HG02642 (cell line): Measurements from ENCODE around the gene SPDYA.
A peak's percentile ranks its signal among the peaks of the same experiment; 100 is the strongest.
"Not testable (repeated sequence)": the region's sequence is repeated elsewhere in the genome, so short reads cannot be mapped to it uniquely, and the experiment has no call there.

Experiments used
- ATAC-seq: cut with Tn5 transposase; IDR thresholded peaks from one replicate; pipeline ENCODE4 v1.9.1; 2021; ENCODE audit warnings: mild to moderate bottlenecking; ENCODE audit not compliant: unreplicated experiment, poor library complexity

Gene SPDYA

DNA sequence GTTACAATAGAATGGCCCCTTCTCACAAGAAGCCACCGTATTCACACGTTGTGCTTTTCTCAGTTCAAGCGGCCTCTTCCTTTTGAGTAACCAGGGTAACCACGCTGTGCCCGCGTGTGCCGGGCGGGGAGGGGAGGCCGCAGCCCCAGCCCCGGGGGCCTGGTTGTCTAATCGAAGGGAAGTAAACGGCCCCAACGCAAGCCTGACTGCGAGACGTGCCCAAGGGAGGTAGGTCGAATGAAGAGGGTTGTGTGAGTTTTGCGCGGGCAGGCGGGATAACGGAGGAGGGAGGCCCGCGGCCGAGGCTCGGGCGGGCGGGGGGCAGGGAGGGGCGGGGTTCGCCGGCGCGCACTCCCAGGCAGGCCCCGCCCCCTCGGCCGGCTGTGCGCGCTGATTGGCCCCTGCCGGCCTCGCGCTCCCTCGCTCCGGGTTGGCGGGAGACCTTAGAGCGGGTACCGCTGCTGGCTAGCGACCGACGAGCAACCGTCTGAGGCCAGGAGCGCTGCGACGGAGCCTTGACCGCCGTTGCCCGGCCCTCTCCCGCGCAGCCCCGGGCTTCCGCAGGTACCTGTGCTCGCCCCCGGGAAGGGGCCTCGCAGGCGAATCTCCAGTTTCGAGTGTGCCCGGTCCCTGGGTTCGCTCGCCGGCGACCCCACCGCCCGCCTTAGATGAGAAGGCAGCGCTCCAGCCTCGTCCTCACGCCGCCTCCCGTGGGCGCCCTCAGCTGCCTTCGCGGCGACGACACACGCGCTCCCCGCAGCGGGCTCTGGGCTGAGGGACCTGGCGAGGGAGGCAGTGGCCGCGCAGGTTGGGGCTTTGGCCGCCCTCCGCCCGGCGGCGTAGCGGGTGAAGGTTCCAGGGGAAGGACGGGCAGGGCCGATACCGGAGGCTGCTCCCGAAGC lies at the start of gene SPDYA:
Gene SPDYA (plus strand): TSS at position 451 of the 902 bp plus-strand sequence. CDS start 5,181 bp downstream, outside the sequence.
- peak; percentile 82 for ATAC-seq

GRCh38 chr2:28761420-28761819 lies 49.2 kb upstream of the SPDYA start:
- ATAC-seq, result no peak

DNA sequence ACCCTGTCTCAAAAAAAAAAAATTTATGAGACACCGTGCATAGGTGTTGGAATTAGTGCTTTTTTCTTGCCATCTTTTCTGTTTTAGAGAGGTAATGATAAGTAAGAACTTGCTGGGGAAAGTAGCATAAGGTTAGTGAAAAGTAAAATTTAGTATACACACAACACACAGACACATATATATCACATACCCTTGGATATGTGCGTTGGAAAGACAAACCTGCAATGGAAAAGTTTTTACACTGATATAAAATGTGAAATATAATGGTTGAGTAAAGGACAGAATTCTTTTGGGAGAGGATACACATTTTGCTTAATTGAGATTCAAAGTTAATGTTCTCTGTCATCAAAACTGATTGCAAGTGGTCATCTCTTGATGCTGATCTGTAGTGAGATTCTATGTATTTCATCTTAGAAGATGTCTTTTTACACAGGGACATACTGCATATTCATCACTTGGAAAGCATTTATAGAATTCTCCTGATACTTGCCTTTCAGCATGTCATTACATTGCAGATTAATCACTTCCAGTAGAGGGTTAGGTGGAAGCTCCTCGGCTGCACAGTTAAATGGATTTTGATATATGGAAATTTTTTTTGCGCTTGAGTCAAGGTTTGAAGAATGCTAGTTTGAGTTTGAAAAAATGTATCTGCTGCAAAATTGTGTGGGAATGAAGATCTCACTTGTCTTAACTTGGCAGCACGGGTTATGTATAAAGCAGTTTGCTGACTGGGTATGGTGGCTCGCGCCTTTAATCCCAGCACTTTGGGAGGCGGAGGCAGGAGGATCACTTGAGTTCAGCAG lies 45.5 kb upstream of the SPDYA start:
- no peak for ATAC-seq

DNA sequence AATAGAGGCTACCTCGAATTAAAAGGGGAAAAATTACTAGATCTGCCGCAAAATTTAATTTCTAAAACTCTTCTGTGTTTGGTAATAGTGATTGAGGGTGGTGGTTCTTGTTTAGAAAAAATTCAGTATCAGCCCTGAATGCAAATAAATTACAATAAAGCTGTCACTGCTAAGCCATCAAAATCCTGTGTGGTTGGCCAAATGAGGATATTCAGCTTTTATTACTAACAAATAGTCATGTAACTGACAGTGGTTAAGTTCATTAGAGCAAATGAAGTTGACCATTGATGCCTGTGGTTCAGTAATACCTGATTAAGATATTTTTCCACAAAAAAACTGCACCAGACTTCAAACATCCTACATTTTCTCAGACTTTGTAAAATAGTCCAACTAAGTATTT lies 44.6 kb upstream of the SPDYA start:
- ATAC-seq, result no peak

GRCh38 chr2:28767337-28767736 lies 43.3 kb upstream of the SPDYA start:
- no peak for ATAC-seq

GRCh38 chr2:28768422-28768821 lies 42.2 kb upstream of the SPDYA start:
- ATAC-seq, result no peak

DNA sequence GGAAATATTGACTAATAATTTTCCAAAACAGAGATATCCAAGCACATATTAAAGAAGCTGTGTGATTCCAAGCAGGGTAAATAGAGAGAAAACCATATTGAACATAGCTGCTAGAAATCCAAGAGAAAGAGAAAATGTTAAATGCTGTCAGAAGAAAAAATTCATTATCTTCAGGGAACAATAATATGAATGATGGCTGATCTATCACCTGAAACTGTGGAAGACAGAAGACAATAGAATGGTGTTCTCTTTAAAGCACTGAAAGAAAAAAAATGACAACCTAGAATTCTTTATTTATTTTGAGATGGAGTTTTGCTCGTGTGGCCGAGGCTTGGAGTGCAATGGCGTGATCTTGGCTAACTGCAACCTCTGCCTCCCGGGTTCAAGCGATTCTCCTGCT lies 41.7 kb upstream of the SPDYA start:
- ATAC-seq, result no peak

DNA sequence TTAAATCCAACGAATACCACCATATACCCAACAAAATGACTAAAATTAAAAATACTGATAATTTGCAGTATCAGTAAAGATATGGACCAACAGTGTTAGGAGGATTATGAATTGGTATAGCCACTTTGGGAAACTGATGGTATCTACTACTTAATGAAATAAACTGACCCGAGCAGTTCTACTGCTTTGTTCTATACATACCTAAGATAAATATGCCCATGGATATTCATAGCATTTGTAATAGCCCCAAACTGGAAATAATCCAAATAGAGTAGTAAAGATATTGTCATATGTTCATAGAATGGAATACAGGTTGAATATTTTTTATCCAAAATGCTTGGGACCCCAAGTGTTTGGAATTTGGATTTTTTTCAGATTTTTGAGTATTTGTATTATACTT lies 38.3 kb upstream of the SPDYA start:
- no peak for ATAC-seq

- ATAC-seq, result no peak
These were observed 34.2 kb upstream of the SPDYA start for GRCh38 chr2:28776471-28776870.

- ATAC-seq, result no peak
These were observed 32.2 kb upstream of the SPDYA start for GRCh38 chr2:28778392-28778791.

- ATAC-seq, result no peak
These were observed 31.6 kb upstream of the SPDYA start for GRCh38 chr2:28779001-28779400.

GRCh38 chr2:28780496-28780895 lies 30.1 kb upstream of the SPDYA start:
- ATAC-seq, result no peak

DNA sequence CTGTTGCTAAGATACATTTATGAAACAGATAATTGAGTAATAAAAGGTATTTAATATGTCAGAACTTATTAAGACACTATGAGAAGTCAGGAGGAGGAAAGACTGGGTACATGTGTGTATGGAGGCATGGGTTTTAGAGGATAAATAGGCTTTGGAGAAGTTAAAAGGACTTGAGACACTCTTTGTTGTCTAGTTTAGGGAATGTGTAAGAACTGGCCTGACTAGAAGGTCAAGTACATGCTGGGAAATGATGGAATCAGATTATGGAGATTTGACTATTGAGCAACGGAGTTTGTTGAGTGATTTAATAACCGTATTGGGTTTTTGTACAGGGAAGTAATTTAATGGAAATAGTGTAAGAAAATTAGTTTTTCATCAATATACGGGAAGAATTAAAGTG lies 28.2 kb upstream of the SPDYA start:
- no peak for ATAC-seq

- ATAC-seq, result not testable (repeated sequence)
These were observed 26.1 kb upstream of the SPDYA start for GRCh38 chr2:28784570-28784969.

GRCh38 chr2:28796620-28797019 lies 14.0 kb upstream of the SPDYA start:
- ATAC-seq, result no peak

- ATAC-seq, result no peak
These were observed 8.9 kb upstream of the SPDYA start for GRCh38 chr2:28801726-28802125.

DNA sequence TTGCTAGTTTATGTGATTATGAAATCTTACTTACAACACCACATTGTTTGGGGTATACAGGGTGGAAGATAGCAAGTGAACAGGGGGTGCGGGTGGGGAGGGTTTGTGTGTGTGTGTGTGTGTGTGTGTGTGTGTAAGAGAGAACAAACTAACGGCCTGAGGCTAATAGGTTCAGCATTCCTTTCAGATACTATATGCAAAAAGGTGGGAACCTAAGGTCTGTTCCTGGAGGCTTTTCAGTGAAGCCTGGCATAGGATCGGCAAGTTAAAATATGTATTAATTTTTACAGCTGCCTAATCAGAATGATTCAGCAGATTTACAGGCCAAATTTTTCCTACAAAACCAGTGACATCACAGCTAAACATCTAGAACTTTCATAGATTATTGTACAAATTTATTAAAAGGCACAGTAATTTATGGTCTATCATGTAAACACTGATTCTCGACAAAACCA lies 7.6 kb upstream of the SPDYA start:
- ATAC-seq, result no peak

- no peak for ATAC-seq
These were observed 707 bp upstream of the SPDYA start for GRCh38 chr2:28809927-28810326.

- ATAC-seq, result no peak
These were observed 7.4 kb downstream of the SPDYA start for GRCh38 chr2:28818053-28818452.

DNA sequence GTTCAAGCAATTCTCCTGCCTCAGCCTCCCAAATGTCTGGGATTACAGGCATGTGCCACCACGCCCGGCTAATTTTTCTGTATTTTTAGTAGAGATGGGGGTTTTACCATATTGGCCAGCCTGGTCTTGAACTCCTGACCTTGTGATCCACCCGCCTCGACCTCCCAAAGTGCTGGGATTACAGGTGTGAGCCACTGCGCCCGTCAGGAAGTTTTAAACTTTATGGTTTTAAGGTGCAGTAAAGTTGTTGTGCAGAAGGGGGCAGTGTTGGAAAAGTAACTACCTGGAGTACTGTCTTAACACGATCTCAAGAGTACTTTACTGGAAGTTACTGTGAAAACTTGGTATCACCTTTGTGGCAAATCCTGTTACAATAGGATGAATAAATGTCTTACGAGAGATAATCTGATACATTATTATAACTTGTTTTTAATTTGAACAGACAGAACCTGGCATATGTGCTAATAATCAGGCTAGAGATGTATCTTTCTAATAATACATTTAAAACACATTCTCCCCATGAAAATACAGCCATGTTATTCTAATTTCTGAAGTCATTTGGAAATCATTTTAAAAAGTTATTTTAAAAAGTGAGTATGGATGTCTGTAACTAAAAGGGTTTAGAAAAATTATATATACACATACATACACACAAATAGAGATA lies 10.8 kb downstream of the SPDYA start:
- ATAC-seq, result no peak

- ATAC-seq, result no peak
These were observed 11.4 kb downstream of the SPDYA start for GRCh38 chr2:28822036-28822435.
